ENCODE data around the gene EID2. TPM values are rescaled to one million over a fixed set of nuclear protein-coding genes. Genes with fewer than 3 reads are reported as not detected.

Gene EID2, protein sequence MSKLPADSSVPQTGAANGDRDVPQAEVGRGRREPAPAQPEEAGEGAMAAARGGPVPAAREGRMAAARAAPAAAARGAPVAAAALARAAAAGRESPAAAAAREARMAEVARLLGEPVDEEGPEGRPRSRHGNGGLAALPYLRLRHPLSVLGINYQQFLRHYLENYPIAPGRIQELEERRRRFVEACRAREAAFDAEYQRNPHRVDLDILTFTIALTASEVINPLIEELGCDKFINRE
- total RNA-seq (10 to 100 TPM in 7 of 9 donors, 1 to 10 TPM in 2; 7.1 to 14.6 (median 12.6) TPM), polyA plus RNA-seq (10 to 100 TPM; 12.9 to 16.5 TPM)
- long read RNA-seq, donor 1, transcript EID2-201 (1 exons, 1,629 nt) = major isoform, 29 of 29 reads
- long read RNA-seq, donor 1, partial matches to known transcripts = 0 of 29 reads
- long read RNA-seq, donor 1, other reads (novel, unspliced or antisense) = 0 of 29 reads
- long read RNA-seq, donor 2, partial matches to known transcripts = 0 of 2 reads
- long read RNA-seq, donor 2, other reads (novel, unspliced or antisense) = 0 of 2 reads
- long read RNA-seq, donor 3, transcript EID2-201 (1 exons, 1,629 nt) = major isoform, 16 of 16 reads
- long read RNA-seq, donor 3, partial matches to known transcripts = 0 of 16 reads
- long read RNA-seq, donor 3, other reads (novel, unspliced or antisense) = 0 of 16 reads

DNA sequence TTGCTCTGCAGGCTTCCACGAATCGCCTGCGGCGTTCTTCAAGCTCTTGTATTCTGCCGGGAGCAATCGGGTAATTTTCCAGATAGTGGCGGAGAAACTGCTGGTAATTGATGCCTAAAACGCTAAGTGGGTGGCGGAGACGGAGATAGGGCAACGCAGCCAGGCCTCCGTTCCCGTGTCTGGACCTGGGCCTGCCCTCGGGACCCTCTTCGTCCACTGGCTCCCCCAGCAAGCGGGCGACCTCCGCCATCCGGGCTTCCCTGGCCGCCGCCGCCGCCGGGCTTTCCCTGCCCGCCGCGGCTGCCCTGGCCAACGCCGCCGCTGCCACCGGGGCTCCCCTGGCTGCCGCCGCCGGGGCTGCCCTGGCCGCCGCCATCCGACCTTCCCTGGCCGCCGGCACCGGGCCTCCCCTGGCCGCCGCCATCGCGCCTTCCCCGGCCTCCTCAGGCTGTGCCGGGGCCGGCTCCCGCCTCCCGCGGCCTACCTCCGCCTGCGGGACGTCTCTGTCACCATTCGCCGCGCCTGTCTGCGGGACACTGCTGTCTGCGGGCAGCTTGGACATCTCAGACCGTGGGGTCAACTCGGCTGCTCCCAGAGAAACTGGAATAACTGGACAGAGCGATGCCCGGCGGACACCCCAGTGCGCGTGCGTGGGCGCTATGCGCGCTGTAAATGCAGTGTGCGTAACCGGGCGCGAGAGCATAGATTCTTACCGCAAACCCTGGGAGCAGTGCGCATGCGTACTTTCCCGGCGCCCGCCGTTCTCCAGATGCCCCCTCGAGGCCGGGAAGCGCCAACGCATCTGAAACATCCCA, at the start of gene EID2:
EID2 (minus strand) TSS at position 644 of the 815 bp plus-strand sequence; CDS start at position 562, 82 bp downstream.
- peak; percentile 95 to 98 (median 97) for DNase-seq
- no peaks in the 10 kb centered on the region for H3K27me3 ChIP-seq
- no peaks in the 10 kb centered on the region for H3K36me3 ChIP-seq
- 0 to 1% (median 0%) methylated on average over 47 to 84 of the region's 84 CpGs for WGBS, 4 donors
- H3K4me1 ChIP-seq = peaks cover 0 to 24% (median 18%) of the 10 kb centered on the region in 12 donors
- no peaks in the 10 kb centered on the region for H3K9me3 ChIP-seq
- intact Hi-C loops (cut with DNase I) = loop anchor here in 9 of 10 donors (2.0 to 10.0 kb wide), 9 partner anchors 65 to 415 kb away; partner anchors contain the start of genes PAK4 (in 5 of the 9), FBL (in 2 of the 9), MED29 (in 2 of the 9) and PAF1 (in 2 of the 9)
- TF ChIP-seq, protein P1, sequence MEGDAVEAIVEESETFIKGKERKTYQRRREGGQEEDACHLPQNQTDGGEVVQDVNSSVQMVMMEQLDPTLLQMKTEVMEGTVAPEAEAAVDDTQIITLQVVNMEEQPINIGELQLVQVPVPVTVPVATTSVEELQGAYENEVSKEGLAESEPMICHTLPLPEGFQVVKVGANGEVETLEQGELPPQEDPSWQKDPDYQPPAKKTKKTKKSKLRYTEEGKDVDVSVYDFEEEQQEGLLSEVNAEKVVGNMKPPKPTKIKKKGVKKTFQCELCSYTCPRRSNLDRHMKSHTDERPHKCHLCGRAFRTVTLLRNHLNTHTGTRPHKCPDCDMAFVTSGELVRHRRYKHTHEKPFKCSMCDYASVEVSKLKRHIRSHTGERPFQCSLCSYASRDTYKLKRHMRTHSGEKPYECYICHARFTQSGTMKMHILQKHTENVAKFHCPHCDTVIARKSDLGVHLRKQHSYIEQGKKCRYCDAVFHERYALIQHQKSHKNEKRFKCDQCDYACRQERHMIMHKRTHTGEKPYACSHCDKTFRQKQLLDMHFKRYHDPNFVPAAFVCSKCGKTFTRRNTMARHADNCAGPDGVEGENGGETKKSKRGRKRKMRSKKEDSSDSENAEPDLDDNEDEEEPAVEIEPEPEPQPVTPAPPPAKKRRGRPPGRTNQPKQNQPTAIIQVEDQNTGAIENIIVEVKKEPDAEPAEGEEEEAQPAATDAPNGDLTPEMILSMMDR (IDR thresholded peaks at IDR 0.05) = peak; percentile 78 to 97 (median 85)
- peak in 1 of 2 donors; percentile 92 for TF ChIP-seq POLR2A (IDR thresholded peaks at IDR 0.05)
- H3K4me3 ChIP-seq = peak within 1 kb of the TSS; percentile 56 to 98 (median 81)
- peak within 1 kb of the TSS; percentile 85 to 98 (median 94) for H3K27ac ChIP-seq
- peak; percentile 94 to 99 (median 98) for ATAC-seq

DNA sequence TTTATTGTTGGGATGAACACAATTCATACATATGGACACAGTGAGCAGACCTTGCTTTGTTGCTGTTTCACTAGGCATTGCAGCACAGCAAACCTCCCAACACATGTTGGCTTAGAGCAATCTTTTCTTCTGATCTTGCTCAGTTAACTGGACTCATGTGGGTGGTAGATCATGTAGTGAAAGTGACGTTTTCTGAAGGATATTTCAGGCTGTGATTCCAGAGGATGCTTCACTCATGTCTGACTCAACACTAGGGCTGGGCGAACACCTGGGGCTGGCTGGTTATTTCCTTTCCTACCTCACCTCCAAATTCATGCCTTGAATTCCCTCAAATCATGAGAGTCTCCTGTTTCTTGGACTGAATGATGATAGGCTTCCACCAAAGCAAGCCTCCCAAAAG, 48.1 kb upstream of the EID2 start:
- Histone ChIP-seq H3K27me3 (peaks cover 0 to 10% (median 0%) of the 10 kb centered on the region in 9 donors), H3K4me3 (no peak overlapping the region), H3K27ac (no peak overlapping the region), H3K9me3 (no peaks in the 10 kb centered on the region), H3K36me3 (no peaks in the 10 kb centered on the region), H3K4me1 (no peaks in the 10 kb centered on the region)
- intact Hi-C loops (cut with DNase I) = no loop called here
- no peak for DNase-seq
- 19 to 40% (median 34%) methylated on average over 2 of the region's 2 CpGs for whole genome bisulfite sequencing, 4 donors
- no peak for TF ChIP-seq POLR2A (IDR thresholded peaks at IDR 0.05)
- TF ChIP-seq, protein P1 (IDR thresholded peaks at IDR 0.05) = no peak
- ATAC-seq = no peak

DNA sequence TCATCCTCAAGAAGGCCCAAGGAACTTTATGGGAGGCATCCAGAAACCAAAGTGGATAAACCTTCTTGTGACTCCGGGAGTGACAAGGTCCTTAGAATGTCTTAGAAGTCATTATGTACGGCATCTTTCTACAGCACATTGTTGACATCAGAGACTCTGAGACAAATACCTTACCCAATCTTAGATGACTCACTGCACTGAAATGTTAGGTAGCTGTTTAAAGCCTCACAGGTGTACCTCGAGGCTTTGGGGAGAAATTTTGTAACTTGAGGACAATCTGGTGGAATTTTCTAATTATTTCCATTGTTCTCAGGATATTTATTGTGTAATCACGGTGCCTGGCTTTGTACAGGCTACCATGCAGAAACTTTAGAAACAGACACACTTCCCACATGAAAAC, 47.5 kb upstream of the EID2 start:
- no peaks in the 10 kb centered on the region for H3K36me3 ChIP-seq
- TF ChIP-seq, protein P1 (IDR thresholded peaks at IDR 0.05) = no peak
- TF ChIP-seq POLR2A (IDR thresholded peaks at IDR 0.05) = no peak
- no peaks in the 10 kb centered on the region for H3K4me1 ChIP-seq
- ATAC-seq (no peak), DNase-seq (no peak)
- no peak overlapping the region for H3K27ac ChIP-seq
- no peaks in the 10 kb centered on the region for H3K9me3 ChIP-seq
- intact Hi-C loops (cut with DNase I) = no loop called here
- H3K27me3 ChIP-seq = peaks cover 0 to 12% (median 0%) of the 10 kb centered on the region in 9 donors
- no peak overlapping the region for H3K4me3 ChIP-seq
- 52 to 71% (median 61%) methylated on average over 4 of the region's 4 CpGs for WGBS, 4 donors
